GM12874 (cell line): ENCODE measurements around the gene TRPV2.

Experiments
- CTCF ChIP-seq: IDR thresholded peaks from 2 replicates; pipeline ENCODE4 v1.5.1; 2011; ENCODE audit warnings: low read depth, mild to moderate bottlenecking, control low read depth, low read length, moderate library complexity; ENCODE audit not compliant: insufficient read depth

TRPV2 gene

GRCh38 chr17:16462070-16462864 is 46.9 kb downstream of the TRPV2 start:
- no peak for TF ChIP-seq CTCF

GRCh38 chr17:16463358-16464302 is 48.3 kb downstream of the TRPV2 start:
- no peak for TF ChIP-seq CTCF

GRCh38 chr17:16464303-16465051 is 49.1 kb downstream of the TRPV2 start:
- TF ChIP-seq CTCF: no peak

- no peak for TF ChIP-seq CTCF
Observed at GRCh38 chr17:16465052-16465312, 49.6 kb downstream of the TRPV2 start.

GRCh38 chr17:16465861-16466338 is 50.5 kb downstream of the TRPV2 start:
- no peak for TF ChIP-seq CTCF

GRCh38 chr17:16466407-16466806 is 51.0 kb downstream of the TRPV2 start:
- TF ChIP-seq CTCF: no peak

- no peak for TF ChIP-seq CTCF
Observed at GRCh38 chr17:16467044-16467443, 51.7 kb downstream of the TRPV2 start.
